SK-N-SH treated with all-trans-retinoic acid at 6 μM for 48 hours (cell line): Measurements from ENCODE around the gene NOL9.

Experiments used
- ATAC-seq: fragments of 200-7000 bp; cut with Tn5 transposase; 3 replicates; pipeline ENCODE4 v1.9.1; 2020; ENCODE audit warnings: mild to moderate bottlenecking, moderate library complexity
- ARNTL ChIP-seq: fragments of 450-650 bp; formaldehyde crosslinking; IDR thresholded peaks from 2 replicates; pipeline ENCODE4 v1.5.0; 2020; ENCODE audit warnings: low read depth, mild to moderate bottlenecking, moderate library complexity, borderline replicate concordance
- BACH2 ChIP-seq: fragments of 250-450 bp; sonication (Bioruptor Pico); IDR thresholded peaks from 2 replicates; pipeline ENCODE4 v1.9.0; 2021; ENCODE audit warnings: mild to moderate bottlenecking, borderline replicate concordance
- CREB5 ChIP-seq: fragments of 250-450 bp; sonication (Bioruptor Pico); IDR thresholded peaks from 2 replicates; pipeline ENCODE4 v1.5.1; 2020; ENCODE audit warnings: low read depth, mild to moderate bottlenecking, moderate library complexity
- CSDC2 ChIP-seq: fragments of 250-450 bp; sonication (Bioruptor Pico); IDR thresholded peaks from 2 replicates; pipeline ENCODE4 v1.5.0; 2020; ENCODE audit warnings: mild to moderate bottlenecking, moderate library complexity
- CSRNP3 ChIP-seq: fragments of 250-450 bp; sonication (Bioruptor Pico); IDR thresholded peaks from 2 replicates; pipeline ENCODE4 v1.5.1; 2021; ENCODE audit warnings: mild to moderate bottlenecking, moderate library complexity
- ESRRG ChIP-seq: fragments of 250-450 bp; sonication (Bioruptor Pico); IDR thresholded peaks from 2 replicates; pipeline ENCODE4 v1.6.1; 2021; ENCODE audit warnings: mild to moderate bottlenecking
- GLIS3 ChIP-seq: fragments of 250-450 bp; sonication (Bioruptor Pico); IDR thresholded peaks from 2 replicates; pipeline ENCODE4 v1.5.0; 2020; ENCODE audit warnings: mild to moderate bottlenecking, moderate library complexity
- ISL1 ChIP-seq: fragments of 250-450 bp; sonication (Bioruptor Pico); IDR thresholded peaks from 2 replicates; pipeline ENCODE4 v2.1.2; 2022; ENCODE audit warnings: mild to moderate bottlenecking, moderate library complexity
- OSR1 ChIP-seq: fragments of 250-450 bp; sonication (Bioruptor Pico); IDR thresholded peaks from 2 replicates; pipeline ENCODE4 v1.8.0; 2022; ENCODE audit warnings: moderate library complexity, mild to moderate bottlenecking, inconsistent platforms
- PATZ1 ChIP-seq: fragments of 250-450 bp; sonication (Bioruptor Pico); IDR thresholded peaks from 2 replicates; pipeline ENCODE4 v1.8.0; 2020; ENCODE audit warnings: mild to moderate bottlenecking, moderate library complexity, borderline replicate concordance
- POU6F1 ChIP-seq: fragments of 250-450 bp; sonication (Bioruptor Pico); IDR thresholded peaks from 2 replicates; pipeline ENCODE4 v1.8.0; 2021; ENCODE audit warnings: low read depth, mild to moderate bottlenecking, moderate library complexity, borderline replicate concordance
- PPARA ChIP-seq: fragments of 250-450 bp; sonication (Bioruptor Pico); IDR thresholded peaks from 2 replicates; pipeline ENCODE4 v1.5.0; 2020; ENCODE audit warnings: mild to moderate bottlenecking, borderline replicate concordance
- RARB ChIP-seq: fragments of 250-450 bp; sonication (Bioruptor Pico); IDR thresholded peaks from 2 replicates; pipeline ENCODE4 v1.8.0; 2021; ENCODE audit warnings: mild to moderate bottlenecking, moderate library complexity
- SNAI2 ChIP-seq: fragments of 250-450 bp; sonication (Bioruptor Pico); IDR thresholded peaks from 2 replicates; pipeline ENCODE4 v1.5.0; 2020; ENCODE audit warnings: mild to moderate bottlenecking, moderate library complexity
- TOX ChIP-seq: fragments of 250-450 bp; sonication (Bioruptor Pico); IDR thresholded peaks from 2 replicates; pipeline ENCODE4 v1.8.0; 2021; ENCODE audit warnings: mild to moderate bottlenecking, moderate library complexity, borderline replicate concordance
- TSHZ2 ChIP-seq: fragments of 250-450 bp; sonication (Bioruptor Pico); IDR thresholded peaks from 2 replicates; pipeline ENCODE4 v1.5.0; 2020; ENCODE audit warnings: mild to moderate bottlenecking, moderate library complexity
- ZC3H10 ChIP-seq: fragments of 250-450 bp; sonication (Bioruptor Pico); IDR thresholded peaks from 2 replicates; pipeline ENCODE4 v1.5.1; 2021; ENCODE audit warnings: mild to moderate bottlenecking, moderate library complexity
- ZNF70 ChIP-seq: fragments of 450-650 bp; formaldehyde crosslinking; IDR thresholded peaks from 2 replicates; pipeline ENCODE4 v1.5.0; 2020; ENCODE audit warnings: mild to moderate bottlenecking, moderate library complexity
- ZNF8 ChIP-seq: fragments of 450-650 bp; formaldehyde crosslinking; IDR thresholded peaks from 2 replicates; pipeline ENCODE4 v1.5.0; 2020; ENCODE audit warnings: mild to moderate bottlenecking, moderate library complexity

The NOL9 gene

GRCh38 chr1:6592441-6592840 is 38.1 kb upstream of the NOL9 start (continued):
- TF ChIP-seq PATZ1 (CRISPR knock-in tag) (no peak), ZNF8 (CRISPR knock-in tag) (no peak), CREB5 (CRISPR knock-in tag) (no peak)

- no peak for TF ChIP-seq ARNTL
- no peak for TF ChIP-seq RARB (CRISPR knock-in tag)
- no peak for TF ChIP-seq PPARA (CRISPR knock-in tag)
- TF ChIP-seq BACH2 (CRISPR knock-in tag), result no peak
- ATAC-seq, result no peak
Observed at GRCh38 chr1:6591644-6592043, 37.3 kb upstream of the NOL9 start.

- ATAC-seq, result no peak
- no peak for TF ChIP-seq POU6F1
- no peak for TF ChIP-seq OSR1 (CRISPR knock-in tag)
- TF ChIP-seq TOX (CRISPR knock-in tag), result no peak
- no peak for TF ChIP-seq ZNF8 (CRISPR knock-in tag)
- no peak for TF ChIP-seq CSDC2 (CRISPR knock-in tag)
- TF ChIP-seq CSRNP3 (CRISPR knock-in tag), result no peak
- TF ChIP-seq ZNF70 (CRISPR knock-in tag), result no peak
- no peak for TF ChIP-seq TSHZ2
- no peak for TF ChIP-seq ZC3H10 (CRISPR knock-in tag)
- TF ChIP-seq BACH2 (CRISPR knock-in tag), result no peak
- no peak for TF ChIP-seq PATZ1 (CRISPR knock-in tag)
- TF ChIP-seq SNAI2 (CRISPR knock-in tag), result no peak
- TF ChIP-seq ESRRG (CRISPR knock-in tag), result no peak
- no peak for TF ChIP-seq RARB (CRISPR knock-in tag)
- TF ChIP-seq ISL1, result no peak
- no peak for TF ChIP-seq PPARA (CRISPR knock-in tag)
Observed at GRCh38 chr1:6591222-6591621, 36.9 kb upstream of the NOL9 start.

- no peak for ATAC-seq
- TF ChIP-seq CSDC2 (CRISPR knock-in tag) (no peak), PPARA (CRISPR knock-in tag) (no peak), RARB (CRISPR knock-in tag) (no peak), ISL1 (no peak), ARNTL (no peak), GLIS3 (no peak), ZNF70 (CRISPR knock-in tag) (no peak), OSR1 (CRISPR knock-in tag) (no peak), CSRNP3 (CRISPR knock-in tag) (no peak)
Observed at GRCh38 chr1:6590046-6590445, 35.7 kb upstream of the NOL9 start.
